Activated T-cell treated with anti-CD3 and anti-CD28 coated beads, Interleukin-2, amount 50 U/mL, for 1 hour (primary cell): ENCODE data around the gene MYO9B.
"Not testable (repeated sequence)": the region's sequence is repeated elsewhere in the genome, so short reads cannot be mapped to it uniquely, and the experiment has no call there.

Source experiments
- DNase-seq: peaks from one replicate; pipeline ENCODE4 v3.0.0-alpha.2; 2020

Gene MYO9B

DNA sequence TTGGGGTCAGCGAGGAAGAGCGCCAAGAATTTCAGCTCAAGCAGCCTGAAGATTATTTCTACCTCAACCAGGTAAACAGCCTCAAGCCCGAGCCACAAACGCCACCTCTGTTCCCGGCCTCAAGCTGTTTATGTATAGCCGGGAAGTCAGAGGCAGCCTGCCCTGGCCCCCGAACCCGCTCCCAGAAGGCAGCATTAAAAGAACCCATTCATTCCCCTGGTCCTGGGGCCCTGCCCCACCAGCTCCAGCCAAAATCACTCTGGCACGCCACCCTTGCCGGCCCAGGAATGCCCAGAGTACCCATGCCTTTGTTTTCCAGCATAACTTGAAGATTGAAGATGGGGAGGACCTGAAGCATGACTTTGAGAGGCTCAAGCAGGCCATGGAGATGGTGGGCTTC lies 78.4 kb downstream of the MYO9B start:
- DNase-seq = no peak

DNA sequence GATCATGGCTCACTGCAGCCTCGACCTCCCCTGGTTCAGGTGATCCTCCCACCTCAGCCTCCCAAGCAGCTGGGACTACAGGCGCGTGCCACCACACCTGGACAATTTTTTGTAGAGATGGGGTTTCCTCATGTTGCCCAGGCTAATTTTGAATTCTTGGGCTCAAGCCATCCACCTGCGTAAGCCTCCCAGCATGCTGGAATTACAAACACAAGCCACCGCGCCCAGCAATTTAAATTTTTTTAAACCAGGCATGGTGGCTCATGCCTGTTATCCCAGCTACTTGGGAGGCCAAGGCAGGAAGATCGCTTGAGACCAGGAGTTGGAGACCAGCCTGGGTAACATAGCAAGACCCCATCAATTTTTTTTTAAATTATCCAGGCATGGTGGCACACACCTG lies 79.7 kb downstream of the MYO9B start:
- DNase-seq = no peak

DNA sequence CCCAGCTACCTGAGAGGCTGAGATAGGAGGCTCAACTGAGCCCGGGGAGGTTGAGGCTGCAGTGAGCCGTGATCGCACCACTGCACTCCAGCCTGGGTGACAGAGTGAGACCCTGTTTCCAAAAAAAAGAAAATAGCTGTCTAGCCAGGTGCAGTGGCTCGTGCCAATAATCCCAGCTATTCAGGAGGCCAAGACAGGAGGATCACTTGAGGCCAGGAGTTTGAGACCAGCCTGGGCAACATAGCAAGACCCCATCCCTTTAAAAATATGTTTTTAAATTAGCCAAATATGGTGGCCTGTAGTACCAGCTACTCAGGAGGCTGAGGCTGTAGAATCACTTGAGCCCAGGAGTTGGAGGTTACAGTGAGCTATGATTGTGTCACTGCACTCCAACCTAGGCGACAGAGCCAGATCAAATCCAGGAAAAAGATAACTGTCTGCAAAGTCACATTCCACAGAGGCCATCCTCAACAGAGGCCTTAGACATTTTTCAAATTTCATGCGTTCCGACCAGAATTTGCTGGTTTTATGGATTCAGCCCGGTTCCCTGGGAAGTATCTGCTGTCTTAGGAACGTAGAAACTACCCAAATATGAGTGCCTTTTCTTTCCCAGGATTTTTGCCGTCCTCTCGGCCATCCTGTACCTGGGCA lies 80.8 kb downstream of the MYO9B start:
- DNase-seq = no peak

DNA sequence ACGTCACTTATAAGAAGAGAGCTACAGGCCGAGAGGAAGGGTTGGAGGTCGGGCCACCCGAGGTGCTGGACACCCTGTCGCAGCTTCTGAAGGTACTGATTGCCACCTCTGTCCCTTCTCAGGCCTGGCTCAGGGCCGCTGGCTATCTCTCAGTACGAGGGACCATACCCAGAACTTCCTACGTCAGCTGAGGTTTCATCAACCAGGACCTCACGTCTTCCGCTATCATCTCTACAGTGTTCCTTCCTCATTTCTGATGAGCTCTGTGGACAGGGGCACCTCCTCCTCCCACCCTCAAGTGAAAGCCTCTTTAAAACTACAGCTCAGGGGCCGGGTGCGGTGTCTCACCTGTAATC lies 81.3 kb downstream of the MYO9B start:
- DNase-seq = no peak

DNA sequence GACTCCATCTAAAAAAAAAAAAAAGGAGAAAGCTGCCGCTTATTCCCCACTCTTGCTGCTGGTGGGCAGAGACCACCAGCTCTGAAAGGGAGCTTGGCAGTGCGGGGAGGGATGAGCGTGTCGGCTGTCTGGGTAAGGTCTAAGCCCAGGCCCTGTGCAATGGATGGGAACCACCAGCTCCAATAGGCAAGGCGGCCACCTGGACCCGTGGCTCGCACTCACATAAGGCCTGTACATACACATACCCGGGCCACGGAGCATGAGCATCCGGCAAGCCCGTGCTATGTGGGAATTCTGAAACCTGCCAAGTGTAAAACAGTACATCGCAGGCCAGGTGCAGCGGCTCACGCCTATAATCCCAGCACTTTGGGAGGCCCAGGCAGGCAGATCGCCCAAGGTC lies 83.0 kb downstream of the MYO9B start:
- DNase-seq = no peak

DNA sequence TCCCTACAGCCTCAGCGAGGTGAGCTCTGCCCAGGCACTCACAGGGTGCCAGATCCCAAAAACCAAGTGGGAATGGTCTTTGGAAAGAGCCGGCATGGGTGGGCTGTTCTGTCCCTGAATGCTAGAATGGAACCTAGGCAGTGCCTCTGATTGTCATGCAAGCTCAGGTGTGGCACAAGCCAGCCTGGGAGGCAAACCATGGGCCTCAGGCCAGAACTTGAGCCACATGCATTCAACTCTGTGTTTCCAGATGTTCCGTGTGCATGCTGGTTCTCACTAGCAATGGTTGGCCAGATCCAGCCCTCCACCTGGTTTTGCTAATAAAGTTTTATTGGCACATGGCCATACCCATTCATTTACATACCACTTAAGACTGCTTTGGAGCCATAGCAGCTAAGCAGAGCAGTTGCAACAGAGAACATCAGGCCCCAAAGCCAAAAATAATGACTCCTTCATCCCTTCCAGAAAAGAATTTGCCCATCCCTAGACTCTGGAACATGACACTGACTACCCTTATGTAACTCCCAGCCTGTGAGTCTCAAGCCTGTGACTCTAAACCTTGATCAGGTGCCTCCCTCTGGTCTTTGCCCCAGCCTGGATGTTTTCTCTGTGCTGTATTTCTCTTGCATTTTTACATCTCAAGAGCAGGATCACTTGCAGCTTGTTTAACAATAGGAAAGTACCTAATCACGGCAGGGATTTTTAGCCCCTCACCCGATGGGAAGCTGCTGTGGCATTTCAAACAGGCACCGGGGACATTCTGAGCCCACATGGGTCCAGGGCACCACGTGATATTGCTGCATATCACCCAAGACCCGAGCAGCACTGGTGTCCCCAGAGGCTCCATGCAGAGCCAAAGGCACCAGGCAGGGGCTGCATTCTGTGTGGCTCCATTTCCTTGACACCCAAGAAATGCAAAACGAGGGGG lies 84.2 kb downstream of the MYO9B start:
- DNase-seq = no peak

DNA sequence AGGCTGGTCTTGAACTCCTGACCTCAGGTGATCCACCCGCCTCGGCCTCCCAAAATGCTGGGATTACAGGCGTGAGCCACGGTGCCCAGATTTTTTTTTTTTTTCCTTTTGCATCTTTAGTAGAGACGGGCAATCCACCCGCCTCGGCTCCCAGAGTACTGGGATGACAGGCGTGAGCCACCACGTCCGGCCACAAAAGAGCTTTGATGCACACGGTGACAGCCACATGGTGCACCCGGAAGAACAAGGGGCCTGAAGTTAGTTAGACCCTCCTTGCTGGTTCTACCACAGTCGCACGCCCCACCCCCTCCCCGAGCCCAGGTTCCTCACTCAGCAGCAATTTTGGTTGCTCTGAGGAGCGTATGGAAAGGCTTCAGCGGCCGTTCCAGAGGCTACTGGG lies 85.3 kb downstream of the MYO9B start:
- DNase-seq = no peak

DNA sequence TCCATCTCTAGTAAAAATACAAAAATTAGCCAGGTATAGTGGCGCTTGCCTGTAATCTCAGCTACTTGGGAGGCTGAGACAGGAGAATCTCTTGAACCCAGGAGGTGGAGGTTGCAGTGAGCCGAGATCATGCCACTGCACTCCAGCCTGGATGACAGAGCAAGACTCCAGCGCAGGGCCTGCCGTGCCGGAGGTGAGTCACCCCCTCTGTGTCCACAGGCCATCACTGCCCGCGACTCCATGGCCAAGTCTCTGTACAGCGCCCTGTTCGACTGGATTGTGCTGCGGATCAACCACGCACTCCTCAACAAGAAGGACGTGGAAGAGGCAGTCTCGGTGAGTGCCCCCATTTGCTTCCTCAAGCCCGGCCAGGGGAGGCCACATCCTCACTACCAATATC lies 86.6 kb downstream of the MYO9B start:
- DNase-seq = not testable (repeated sequence)

DNA sequence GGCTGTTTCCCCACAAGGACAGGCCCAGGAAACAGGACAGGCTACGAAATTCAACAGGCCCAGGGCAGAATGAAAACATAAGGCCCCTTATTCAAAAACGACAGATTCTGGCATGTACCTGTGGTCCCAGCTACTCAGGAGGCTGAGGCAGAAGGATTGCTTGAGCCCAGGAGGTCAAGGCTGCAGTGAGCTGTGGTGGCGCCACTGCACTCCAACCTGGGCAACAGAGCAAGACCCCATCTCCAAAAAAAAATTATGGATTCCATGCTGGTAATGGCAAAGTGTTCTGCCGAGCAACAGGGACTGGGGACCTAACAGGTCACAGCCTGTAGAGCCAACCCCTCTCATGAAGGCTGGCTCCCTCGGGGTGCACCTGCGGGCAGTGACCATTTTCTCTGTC lies 87.0 kb downstream of the MYO9B start:
- no peak for DNase-seq

DNA sequence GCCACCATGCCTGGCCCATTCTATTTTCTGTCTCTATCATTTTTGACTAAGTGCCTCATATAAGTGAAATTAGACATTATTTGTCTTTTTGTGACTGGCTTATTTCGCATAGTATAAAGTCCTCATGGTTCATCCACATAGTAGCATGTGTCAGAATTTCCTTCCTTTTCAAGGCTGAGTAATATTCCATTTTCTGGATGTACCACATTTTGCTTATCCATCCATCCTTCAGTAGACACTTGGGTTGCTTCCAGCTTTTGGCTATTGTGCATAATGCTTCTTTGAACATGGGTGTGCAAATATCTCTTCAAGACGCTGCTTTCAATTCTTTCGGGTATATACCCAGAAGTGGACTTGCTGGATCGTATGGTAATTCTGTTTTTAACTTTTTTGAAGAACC lies 88.1 kb downstream of the MYO9B start:
- no peak for DNase-seq

DNA sequence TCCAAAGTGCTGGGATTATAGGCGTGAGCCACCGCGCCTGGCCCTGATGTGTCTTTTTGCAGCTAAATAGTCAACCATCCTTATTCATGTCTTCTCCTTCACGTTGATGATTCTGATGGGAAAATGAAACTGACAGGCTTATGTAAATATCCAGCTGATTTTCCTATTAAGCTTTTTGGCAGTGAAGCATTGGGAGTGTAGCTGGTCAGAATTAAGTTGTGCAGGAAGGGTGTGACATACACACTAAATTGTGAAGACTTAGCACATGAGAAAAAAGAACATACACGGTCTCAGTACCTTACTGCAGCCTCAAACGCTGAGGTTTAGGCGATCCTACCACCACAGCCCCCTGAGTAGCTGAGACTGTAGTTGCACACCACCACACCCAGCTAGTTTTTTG lies 89.1 kb downstream of the MYO9B start:
- DNase-seq = no peak

DNA sequence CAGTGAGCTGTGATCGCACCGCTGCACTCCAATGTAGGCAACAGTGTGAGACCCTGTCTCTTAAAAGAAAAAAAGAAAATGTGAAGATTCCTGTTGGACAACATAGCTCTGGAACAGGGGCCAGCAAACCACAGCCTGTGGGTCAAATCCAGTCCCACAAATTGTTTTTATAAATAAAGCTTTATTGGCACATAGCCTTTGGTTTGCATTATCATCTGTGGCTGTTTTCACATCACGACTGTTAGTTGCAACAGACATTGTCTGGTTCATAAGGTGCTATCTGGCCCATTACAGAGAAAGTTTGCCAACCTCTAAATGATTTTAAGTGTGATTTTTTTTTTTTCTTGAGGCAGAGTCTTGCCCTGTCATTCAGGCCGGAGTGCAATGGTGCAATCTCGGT lies 90.1 kb downstream of the MYO9B start:
- DNase-seq = no peak

DNA sequence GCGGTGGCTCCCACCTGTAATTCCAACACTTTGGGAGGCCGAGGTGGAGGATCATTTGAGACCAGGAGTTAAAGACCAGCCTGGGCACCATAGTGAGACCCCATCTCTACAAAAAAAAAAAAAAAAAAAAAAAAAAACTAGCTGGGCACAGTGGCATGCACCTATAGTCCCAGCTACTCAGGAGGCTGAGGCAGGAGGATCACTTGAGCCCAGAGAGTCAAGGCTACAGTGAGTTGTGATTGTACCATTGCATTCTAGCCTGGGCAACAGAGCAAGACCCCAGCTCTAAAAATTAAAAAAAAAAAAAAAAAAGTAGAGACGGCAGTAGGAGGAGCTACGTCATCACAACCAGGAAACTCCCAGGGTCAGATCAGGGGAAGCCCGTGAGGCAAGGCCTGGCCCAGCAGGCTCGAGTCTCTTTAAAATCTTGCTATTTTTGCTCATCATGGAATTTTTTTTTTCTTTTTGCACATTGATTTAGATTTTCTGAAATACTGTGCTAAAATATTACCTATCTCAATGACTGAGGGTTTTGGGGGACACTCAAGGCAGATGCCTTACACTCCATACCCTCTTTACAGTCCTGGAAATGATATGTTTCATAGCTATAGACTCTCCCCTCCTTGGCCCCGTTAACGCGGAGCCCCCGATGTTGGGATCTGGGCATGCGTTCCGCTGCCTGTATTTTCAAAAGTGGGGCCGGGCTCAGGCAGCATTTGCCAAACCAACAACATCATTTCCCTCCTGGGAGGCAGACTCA lies 95.1 kb downstream of the MYO9B start:
- DNase-seq = no peak

DNA sequence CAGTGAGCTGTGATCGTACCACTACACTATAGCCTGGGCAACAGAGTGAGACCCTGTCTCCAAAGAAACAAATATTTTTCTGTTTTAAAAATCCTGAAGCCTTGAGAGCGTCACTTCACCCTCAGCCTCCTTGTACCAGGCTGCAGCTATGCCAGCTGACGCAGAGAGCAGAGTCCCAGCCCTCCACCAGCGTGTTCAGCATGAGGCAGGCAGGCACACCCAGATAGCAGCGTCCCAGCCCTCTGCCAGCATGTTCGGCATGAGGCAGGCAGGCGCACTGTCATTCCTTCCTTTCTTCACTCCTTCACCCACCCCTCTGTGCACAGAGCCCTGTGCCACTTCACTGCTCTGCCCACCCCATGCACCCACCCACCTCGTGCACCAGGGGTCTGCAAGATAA lies 96.3 kb downstream of the MYO9B start:
- no peak for DNase-seq

DNA sequence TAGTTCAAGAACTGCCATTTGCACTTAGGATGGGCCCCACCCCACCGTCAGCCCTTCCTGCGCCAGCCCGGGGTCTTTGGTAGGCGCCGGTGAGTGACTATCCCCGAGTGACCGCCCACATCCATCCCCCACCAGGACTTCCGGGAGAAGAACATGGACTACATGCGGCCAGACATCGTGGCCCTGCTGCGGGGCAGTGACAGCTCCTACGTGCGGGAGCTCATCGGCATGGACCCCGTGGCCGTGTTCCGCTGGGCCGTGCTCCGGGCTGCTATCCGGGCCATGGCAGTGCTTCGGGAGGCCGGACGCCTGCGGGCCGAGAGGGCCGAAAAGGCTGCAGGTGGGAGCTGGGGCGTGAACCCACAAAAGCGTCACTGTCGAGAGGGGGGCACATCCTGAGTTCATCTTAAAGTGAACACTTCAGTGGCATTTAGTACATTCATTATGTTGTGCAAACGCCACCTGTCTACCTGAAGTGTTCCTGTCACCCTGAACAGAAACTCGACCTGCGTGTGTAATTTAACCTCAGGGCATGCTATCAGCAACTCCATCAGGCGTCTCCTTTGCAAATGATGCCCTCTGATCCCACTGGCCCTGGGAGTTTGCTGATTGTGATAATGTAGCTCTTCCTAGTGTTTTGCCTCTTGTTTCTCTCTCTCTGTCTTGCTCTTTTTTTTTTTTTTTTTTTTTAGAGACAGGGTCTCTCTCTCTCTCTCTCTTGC lies 97.2 kb downstream of the MYO9B start:
- DNase-seq = no peak

DNA sequence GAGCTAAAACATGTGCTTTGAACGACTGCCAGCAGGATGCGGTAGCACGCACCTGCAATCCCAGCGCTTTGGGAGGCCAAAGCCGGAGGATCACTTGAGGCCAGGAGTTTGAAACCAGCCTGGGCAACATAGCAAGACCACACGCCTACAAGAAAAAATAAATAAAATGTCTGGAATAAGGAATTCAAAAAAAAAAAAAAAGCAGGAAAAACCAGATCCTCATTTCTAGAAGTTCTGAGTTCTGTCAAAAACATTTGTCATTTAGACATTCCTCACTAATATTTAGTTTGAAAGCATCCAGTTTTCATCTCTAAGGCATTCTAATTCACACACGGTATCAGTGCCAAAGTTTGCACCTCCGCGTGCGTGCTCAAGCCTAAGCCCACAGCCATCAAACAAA lies 102.7 kb downstream of the MYO9B start:
- DNase-seq = no peak

DNA sequence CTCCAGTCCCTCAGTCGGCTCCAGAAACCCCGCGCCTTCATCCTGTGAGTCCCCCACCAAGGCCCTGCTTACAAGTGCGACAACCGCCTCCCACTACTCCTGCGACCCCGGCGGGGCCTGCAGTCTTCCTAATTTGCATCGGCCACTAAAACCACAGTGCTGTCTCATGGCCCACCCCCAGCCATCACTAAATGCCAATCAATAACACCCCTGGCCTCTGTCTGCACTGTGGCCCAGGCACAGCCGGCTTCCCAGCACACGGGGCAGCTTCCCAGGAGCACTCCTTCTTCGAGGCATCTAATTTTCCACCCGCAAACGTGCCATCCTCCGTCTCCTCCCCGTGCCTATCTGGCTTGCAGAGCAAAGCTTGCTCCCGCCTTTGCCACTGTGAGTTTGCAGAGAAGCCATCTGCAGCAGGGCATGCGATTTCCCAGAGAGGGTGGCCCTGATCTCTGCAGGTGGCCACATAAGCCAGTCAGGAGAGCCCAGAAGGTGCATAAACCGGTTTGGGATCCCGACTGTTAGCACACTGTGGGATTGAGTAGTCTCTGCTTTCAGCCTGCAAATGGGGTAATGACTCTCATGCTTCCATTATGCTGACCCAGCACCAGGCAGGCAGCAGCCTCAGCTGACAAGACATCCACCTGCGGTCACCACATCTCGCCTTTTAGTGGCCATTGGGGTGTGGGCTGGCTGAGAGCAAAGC lies 105.6 kb downstream of the MYO9B start:
- no peak for DNase-seq

DNA sequence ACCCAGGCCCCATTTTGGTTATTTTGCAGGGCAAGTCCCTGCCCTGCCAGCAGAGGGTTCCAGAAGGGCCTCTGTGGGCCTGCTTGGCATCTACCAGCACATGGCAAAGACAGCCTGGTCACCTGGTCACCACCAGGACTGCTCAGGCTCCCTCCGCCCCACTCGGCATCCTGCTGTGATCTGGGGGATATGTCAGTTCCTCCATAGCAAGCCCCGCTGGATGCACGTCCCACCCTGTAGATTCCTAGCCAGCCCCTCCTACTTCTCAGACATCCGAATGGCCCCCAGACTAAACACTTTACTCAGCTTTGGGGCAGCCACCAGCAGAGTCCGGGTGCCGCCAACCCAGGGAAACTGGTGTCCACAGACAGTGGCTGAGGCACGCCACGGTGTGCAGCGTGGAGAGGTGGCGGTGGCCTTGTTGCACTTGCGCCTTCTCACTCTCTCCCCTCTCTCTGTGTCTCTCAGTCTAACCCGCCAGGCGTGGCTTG lies 107.7 kb downstream of the MYO9B start:
- DNase-seq = peak; percentile 32

DNA sequence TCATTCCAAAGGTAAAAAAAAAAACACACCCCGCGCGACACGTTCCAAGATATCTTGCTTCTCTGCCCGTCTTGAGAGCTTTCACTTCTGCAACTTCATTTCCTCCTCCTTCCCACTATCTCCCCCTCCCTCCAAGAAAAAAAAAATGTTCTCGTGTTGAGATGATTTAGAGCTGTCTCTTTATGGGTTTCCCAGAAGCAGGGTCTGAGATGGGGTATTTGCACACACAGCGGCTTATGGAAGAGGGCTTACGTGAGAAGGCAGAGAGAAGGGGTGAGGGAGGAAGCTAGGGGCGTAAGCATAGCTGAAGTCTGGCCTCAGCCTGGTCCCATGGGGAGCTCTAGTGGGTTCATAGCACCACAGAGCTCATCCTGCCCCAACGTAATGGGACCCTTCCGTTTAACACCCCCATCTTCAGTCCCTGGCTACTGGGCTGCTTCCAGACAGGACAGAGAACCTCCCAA lies 108.3 kb downstream of the MYO9B start:
- peak; percentile 38 for DNase-seq

DNA sequence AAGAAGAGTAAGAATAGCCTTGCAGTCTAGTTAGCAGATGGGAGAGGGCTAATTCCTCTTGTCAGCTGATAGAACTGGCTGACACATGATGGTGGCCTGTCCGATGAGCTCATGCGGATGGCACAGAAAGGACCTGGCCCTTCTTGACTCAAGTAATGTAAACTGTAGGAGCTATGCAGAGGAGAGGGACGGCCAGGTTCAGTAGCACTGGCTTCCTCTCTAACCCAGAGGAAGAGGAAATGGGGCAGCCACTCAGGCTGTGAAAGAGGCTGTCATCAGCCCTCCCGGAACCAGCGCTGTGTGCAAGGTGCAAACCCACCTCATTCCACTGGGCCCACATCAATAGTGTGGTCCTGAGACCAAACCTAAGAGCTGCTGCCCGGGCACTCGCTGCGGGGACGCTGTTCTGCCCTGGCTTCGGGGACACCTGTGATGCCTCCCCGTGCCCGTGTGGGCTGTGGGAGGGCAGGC lies 108.8 kb downstream of the MYO9B start:
- DNase-seq = peak; percentile 53

DNA sequence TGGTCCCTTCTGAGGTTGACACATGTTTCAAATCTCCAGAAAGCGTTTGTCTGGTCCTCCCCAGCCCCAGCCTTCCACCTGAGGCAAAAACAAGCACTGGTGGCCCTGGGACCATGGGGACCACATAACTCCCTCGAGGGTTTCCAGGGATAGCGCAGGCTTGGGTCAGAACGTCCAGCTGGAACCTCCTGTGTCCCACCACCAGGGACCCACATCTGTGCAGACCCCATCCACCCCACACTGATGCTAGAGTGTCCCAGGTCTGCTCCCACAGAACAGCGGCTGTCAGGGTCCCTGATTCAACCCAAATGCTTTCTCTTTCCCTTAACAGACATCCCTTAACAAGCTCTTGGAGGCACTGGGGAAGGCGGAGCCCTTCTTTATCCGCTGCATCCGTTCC lies 110.0 kb downstream of the MYO9B start:
- no peak for DNase-seq

DNA sequence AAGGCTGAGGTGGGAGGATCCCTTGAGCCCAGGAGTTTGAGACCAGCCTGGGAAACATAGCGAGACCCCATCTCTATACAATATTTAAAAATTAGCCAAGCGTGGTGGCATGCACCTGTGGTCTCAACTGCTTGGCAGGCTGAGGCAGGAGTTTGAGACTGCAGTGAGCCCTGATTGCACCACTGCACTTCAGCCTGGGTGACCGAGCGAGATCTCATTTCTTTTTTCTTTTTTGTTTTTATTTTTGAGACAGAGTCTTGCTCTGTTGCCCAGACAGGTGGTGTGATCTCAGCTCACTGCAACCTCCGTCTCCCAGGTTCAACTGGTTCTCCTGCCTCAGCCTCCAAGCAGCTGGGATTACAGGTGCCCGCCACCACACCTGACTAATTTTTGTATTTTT lies 116.2 kb downstream of the MYO9B start:
- DNase-seq = not testable (repeated sequence)
